HG03439 (cell line): ENCODE results near the gene SPATC1L.
"Not testable (repeated sequence)": the region's sequence is repeated elsewhere in the genome, so short reads cannot be mapped to it uniquely, and the experiment has no call there.

Source experiments
- ATAC-seq: cut with Tn5 transposase; IDR thresholded peaks from one replicate; pipeline ENCODE4 v1.9.1; 2021; ENCODE audit warnings: mild to moderate bottlenecking, moderate library complexity; ENCODE audit not compliant: unreplicated experiment

SPATC1L gene

GRCh38 chr21:46200877-46201803 is 16.9 kb upstream of the SPATC1L start:
- ATAC-seq, result not testable (repeated sequence)

GRCh38 chr21:46199436-46200373 is 15.4 kb upstream of the SPATC1L start:
- no peak for ATAC-seq

- ATAC-seq, result no peak
Measured at GRCh38 chr21:46196733-46197132, 12.5 kb upstream of the SPATC1L start.

- ATAC-seq, result no peak
Measured at GRCh38 chr21:46195595-46196195, 11.4 kb upstream of the SPATC1L start.

GRCh38 chr21:46194374-46195334 is 10.4 kb upstream of the SPATC1L start:
- no peak for ATAC-seq

GRCh38 chr21:46193829-46194373 is 9.6 kb upstream of the SPATC1L start:
- no peak for ATAC-seq

GRCh38 chr21:46191686-46192575 is 7.7 kb upstream of the SPATC1L start:
- no peak for ATAC-seq

- no peak for ATAC-seq
Measured at GRCh38 chr21:46191257-46191685, 7.0 kb upstream of the SPATC1L start.

GRCh38 chr21:46190491-46191131 is 6.4 kb upstream of the SPATC1L start:
- no peak for ATAC-seq

GRCh38 chr21:46189959-46190490 is 5.8 kb upstream of the SPATC1L start:
- no peak for ATAC-seq

- no peak for ATAC-seq
Measured at GRCh38 chr21:46189213-46189958, 5.1 kb upstream of the SPATC1L start.

GRCh38 chr21:46188226-46189212 is 4.3 kb upstream of the SPATC1L start:
- ATAC-seq, result no peak

GRCh38 chr21:46187814-46188213 is 3.6 kb upstream of the SPATC1L start:
- ATAC-seq, result no peak

- ATAC-seq, result no peak
Measured at GRCh38 chr21:46187261-46187660, 3.0 kb upstream of the SPATC1L start.

GRCh38 chr21:46185716-46186115 is 1.5 kb upstream of the SPATC1L start:
- ATAC-seq, result no peak
